Right cardiac atrium (tissue), 5 donors: ENCODE measurements around the gene CHI3L1. TPM values are rescaled to one million over a fixed set of nuclear protein-coding genes. Genes with fewer than 3 reads are reported as not detected.

Source experiments
- ATAC-seq, 2 donors: fragments of 200-7000 bp; cut with Tn5 transposase; one replicate each; pipeline versions ENCODE4 v1.8.0 to v1.9.1; 2020; ENCODE audit warnings: moderate library complexity in 2 of 2, mild to moderate bottlenecking in 1 of 2
- DNase-seq, 3 donors: peaks; one replicate each; pipeline ENCODE4 v3.0.0-alpha.2; 2020
- H3K27ac ChIP-seq: one replicate; pipeline ENCODE4 v1.5.1; 2013; ENCODE audit warnings: mild to moderate bottlenecking, low read length, control low read depth, moderate library complexity
- H3K27me3 ChIP-seq: one replicate; pipeline ENCODE4 v1.6.1; 2013; ENCODE audit not compliant: control insufficient read depth, insufficient read depth
- H3K4me1 ChIP-seq: one replicate; pipeline ENCODE4 v1.6.1; 2013; ENCODE audit warnings: low read length; ENCODE audit not compliant: control insufficient read depth, insufficient read depth
- H3K4me3 ChIP-seq: one replicate; pipeline ENCODE4 v1.5.1; 2013; ENCODE audit warnings: low read length, control low read depth
- H3K9me3 ChIP-seq: one replicate; pipeline ENCODE4 v1.6.1; 2013; ENCODE audit warnings: low read length; ENCODE audit not compliant: control insufficient read depth
- WGBS: extraction: QIAGEN DNeasy Blood & Tissue Kit; methylation state at CpG from one replicate; pipeline ENCODE4 v1.1.7; 2013; 5-methylcytosine and 5-hydroxymethylcytosine counted together
- intact Hi-C, 4 donors: fragments of 100-400 bp; cut with DNase I; formaldehyde crosslinking; loops; one replicate each; pipeline versions ENCODE4 v1.11.0 to v1.14.0; 2022 to 2023
- polyA plus RNA-seq: library from polyadenylated mRNA; stranded (reverse); fragments of 200-250 nt; gene quantifications from one replicate; pipeline ENCODE4 v1.2.3, GENCODE V29; 2013
- total RNA-seq, 4 donors: library from RNA; stranded (reverse); fragmentation: NEBNext Ultra II Directional; extraction: Animal tissue kit (Norgen Biotek cat#: 25700); gene quantifications; one replicate each; pipeline ENCODE4 v1.2.1, GENCODE V29; 2021
- donor health status: healthy with polysubstance abuse.
- donor health status: DM: no; HTN: yes; CAD: no.
- donor health status: DM: no; HTN: no; CAD: no.
- donor health status: DM: no; HTN: yes; CAD: no; lungs with severe emphysema.
- donor health status: DM: yes; HTN: yes; CAD: no.

CHI3L1 gene
- total and polyA plus RNA-seq, 5 donors: 1.1 to 4.9 (median 1.7) TPM; not detected in 1

- no peak for ATAC-seq
- H3K27me3 ChIP-seq: no peaks in the 10 kb centered on the region
- no peaks in the 10 kb centered on the region for H3K9me3 ChIP-seq
- WGBS: 88% methylated on average over 10 of the region's 10 CpGs
- H3K4me3 ChIP-seq: no peak overlapping the region
- DNase-seq: no peak
- peaks cover 6% of the 10 kb centered on the region for H3K4me1 ChIP-seq
- no peak overlapping the region for H3K27ac ChIP-seq
- intact Hi-C loops: no loop called here
Measured at GRCh38 chr1:203179667-203180005, 6.9 kb downstream of the CHI3L1 start.

- Histone ChIP-seq H3K27me3 (no peaks in the 10 kb centered on the region), H3K27ac (no peak overlapping the region), H3K4me1 (peaks cover 6% of the 10 kb centered on the region), H3K4me3 (no peak overlapping the region), H3K9me3 (no peaks in the 10 kb centered on the region)
- intact Hi-C loops: no loop called here
- WGBS: 90% methylated on average over 14 of the region's 14 CpGs
- DNase-seq: peak in 1 of 3 donors; percentile 53
- ATAC-seq: no peak
Measured at GRCh38 chr1:203178821-203179666, 7.5 kb downstream of the CHI3L1 start.

GRCh38 chr1:203178083-203178482 is 8.4 kb downstream of the CHI3L1 start:
- no peak for ATAC-seq
- no peak for DNase-seq
- Histone ChIP-seq H3K9me3 (no peaks in the 10 kb centered on the region), H3K4me1 (peaks cover 6% of the 10 kb centered on the region), H3K27ac (no peak overlapping the region), H3K27me3 (no peaks in the 10 kb centered on the region), H3K4me3 (no peak overlapping the region)
- 68% methylated on average over 5 of the region's 5 CpGs for WGBS
- intact Hi-C loops: no loop called here

- no peak for ATAC-seq
- no peak overlapping the region for H3K27ac ChIP-seq
Measured at GRCh38 chr1:203177470-203178039, 8.9 kb downstream of the CHI3L1 start.

GRCh38 chr1:203177036-203177405 is 9.5 kb downstream of the CHI3L1 start:
- WGBS: 90% methylated on average over 6 of the region's 6 CpGs
- no peaks in the 10 kb centered on the region for H3K27me3 ChIP-seq

More at GRCh38 chr1:203177470-203178039, 8.9 kb downstream of the CHI3L1 start:
- DNase-seq: no peak
- Histone ChIP-seq H3K4me1 (peaks cover 6% of the 10 kb centered on the region), H3K27me3 (no peaks in the 10 kb centered on the region), H3K9me3 (no peaks in the 10 kb centered on the region), H3K4me3 (no peak overlapping the region)
- WGBS: 63% methylated on average over 9 of the region's 9 CpGs
- intact Hi-C loops: no loop called here

GRCh38 chr1:203176273-203177035 is 10.1 kb downstream of the CHI3L1 start:
- intact Hi-C loops: no loop called here
- DNase-seq: no peak
- Histone ChIP-seq H3K27ac (no peak overlapping the region), H3K4me1 (peaks cover 6% of the 10 kb centered on the region), H3K4me3 (no peak overlapping the region), H3K27me3 (no peaks in the 10 kb centered on the region), H3K9me3 (no peaks in the 10 kb centered on the region)
- 93% methylated on average over 9 of the region's 9 CpGs for WGBS
- ATAC-seq: no peak

More at GRCh38 chr1:203177036-203177405, 9.5 kb downstream of the CHI3L1 start:
- peaks cover 6% of the 10 kb centered on the region for H3K4me1 ChIP-seq
- intact Hi-C loops: no loop called here
- DNase-seq: no peak
- H3K27ac ChIP-seq: no peak overlapping the region
- no peaks in the 10 kb centered on the region for H3K9me3 ChIP-seq
- no peak overlapping the region for H3K4me3 ChIP-seq
- no peak for ATAC-seq

- DNase-seq: peak in 2 of 3 donors; percentile 74 to 82
- peak in 1 of 2 donors; percentile 60 for ATAC-seq
- Histone ChIP-seq H3K27me3 (no peaks in the 10 kb centered on the region), H3K4me1 (peaks cover 6% of the 10 kb centered on the region), H3K4me3 (no peak overlapping the region), H3K27ac (no peak overlapping the region), H3K9me3 (no peaks in the 10 kb centered on the region)
- WGBS: 52% methylated on average over 9 of the region's 9 CpGs
- intact Hi-C loops: no loop called here
Measured at GRCh38 chr1:203175827-203176241, 10.7 kb downstream of the CHI3L1 start.

- Histone ChIP-seq H3K4me3 (no peak within 1 kb of the TSS), H3K9me3 (no peaks in the 10 kb centered on the region), H3K27me3 (no peaks in the 10 kb centered on the region), H3K27ac (no peak within 1 kb of the TSS), H3K4me1 (peaks cover 6% of the 10 kb centered on the region)
- DNase-seq: no peak
- 72% methylated on average over 5 of the region's 5 CpGs for WGBS
- no peak for ATAC-seq
- intact Hi-C loops: no loop called here
Measured at GRCh38 chr1:203175237-203175826, 11.2 kb downstream of the CHI3L1 start, which contains the start of gene MYBPH. MYBPH (minus strand) TSS chr1:203175826; CDS start chr1:203175755, 71 bp downstream.

GRCh38 chr1:203174324-203174985 is 12.0 kb downstream of the CHI3L1 start:
- DNase-seq: no peak
- intact Hi-C loops: loop anchor here in 2 of 4 donors (5.0 kb wide), 3 partner anchors 52 to 137 kb away; no protein-coding TSS in a partner anchor
- ATAC-seq: no peak
- 85% methylated on average over 12 of the region's 12 CpGs for WGBS
- Histone ChIP-seq H3K27me3 (no peaks in the 10 kb centered on the region), H3K4me3 (no peak overlapping the region), H3K27ac (no peak overlapping the region), H3K4me1 (peaks cover 6% of the 10 kb centered on the region), H3K9me3 (no peaks in the 10 kb centered on the region)

- DNase-seq (no peak), ATAC-seq (no peak)
- H3K27ac ChIP-seq: no peak overlapping the region
Measured at GRCh38 chr1:203173566-203173965, 12.9 kb downstream of the CHI3L1 start.

More at GRCh38 chr1:203173566-203173965, 12.9 kb downstream of the CHI3L1 start:
- 87% methylated on average over 5 of the region's 5 CpGs for WGBS
- no peak overlapping the region for H3K4me3 ChIP-seq
- intact Hi-C loops: loop anchor here in 2 of 4 donors (5.0 kb wide), 3 partner anchors 51 to 136 kb away; no protein-coding TSS in a partner anchor
- no peaks in the 10 kb centered on the region for H3K27me3 ChIP-seq
- no peaks in the 10 kb centered on the region for H3K9me3 ChIP-seq
- peaks cover 6% of the 10 kb centered on the region for H3K4me1 ChIP-seq
